GM12878 (cell line): ENCODE measurements around the gene GLA. TPM values are rescaled to one million over a fixed set of nuclear protein-coding genes. Genes with fewer than 3 reads are reported as not detected.

ENCODE experiments used
- ATAC-seq: fragments of 200-7000 bp; cut with Tn5 transposase; 3 replicates; pipeline ENCODE4 v1.9.1; 2020; ENCODE audit warnings: mild to moderate bottlenecking, moderate library complexity
- BruUV-seq: library from RNA; stranded (reverse); fragments of 400-500 nt; replicated peaks from 2 replicates; lab custom pipeline; 2021; lab: Mats Ljungman, UMichigan
- CTCF ChIA-PET: fragments of 300-600 bp; sonication (Branson Sonifier 250); formaldehyde crosslinking; extraction: SDS; loops from one replicate; lab custom pipeline; 2021; ENCODE audit warnings: inconsistent platforms; lab: Yijun Ruan, JAX
- POLR2A ChIA-PET: fragments of 350-600 bp; formaldehyde crosslinking; extraction: SDS; loops from one replicate; lab custom pipeline; 2021; ENCODE audit warnings: inconsistent platforms; lab: Charles Lee
- RAD21 ChIA-PET: fragments of 300-600 bp; sonication (Branson Sonifier 250); formaldehyde crosslinking; loops from one replicate; lab custom pipeline; 2023; ENCODE audit warnings: antibody characterized with exemption; ENCODE audit not compliant: unreplicated experiment; lab: Charles Lee
- SMC1A ChIA-PET: fragments of 300-600 bp; sonication (Branson Sonifier 250); formaldehyde crosslinking; loops from one replicate; lab custom pipeline; 2023; ENCODE audit not compliant: unreplicated experiment, uncharacterized antibody; lab: Charles Lee
- DNase-seq: peaks from one replicate; pipeline ENCODE4 v3.0.0-alpha.2; 2011; ENCODE audit warnings: low read depth, low spot score
- FAIRE-seq: peaks from 3 replicates; lab custom pipeline; 2011; peaks lifted over from hg19 to GRCh38; lab: Jason Lieb, UNC
- H2AFZ ChIP-seq: 2 replicates; pipeline ENCODE4 v1.6.0; 2011; ENCODE audit warnings: low read depth, low read length, control low read depth; ENCODE audit not compliant: control insufficient read depth
- H3K27ac ChIP-seq: 2 replicates; pipeline ENCODE4 v1.5.1; 2011; ENCODE audit warnings: control low read depth; ENCODE audit not compliant: control insufficient read depth, insufficient read depth
- H3K27me3 ChIP-seq, 2 experiments: replicated peaks in 1 of 2; 2 replicates each; pipeline versions ENCODE4 v1.6.0 to v1.6.1; 2011; ENCODE audit warnings: low read length in 1 of 2; ENCODE audit not compliant: control insufficient read depth in 2 of 2, insufficient read depth in 2 of 2
- H3K36me3 ChIP-seq, 2 experiments: 2 replicates each; pipeline ENCODE4 v1.5.1; 2011; ENCODE audit warnings: low read length in 1 of 2; ENCODE audit not compliant: control insufficient read depth in 2 of 2, insufficient read depth in 2 of 2
- H3K4me1 ChIP-seq: 2 replicates; pipeline ENCODE4 v1.6.1; 2011; ENCODE audit warnings: mild to moderate bottlenecking, low read length, moderate library complexity, mixed read lengths; ENCODE audit not compliant: control insufficient read depth, insufficient read depth
- H3K4me2 ChIP-seq: 2 replicates; pipeline ENCODE4 v1.6.0; 2011; ENCODE audit warnings: control low read depth; ENCODE audit not compliant: control insufficient read depth, insufficient read depth
- H3K4me3 ChIP-seq: fragments of 200-600 bp; sonication (generic); 2 replicates; pipeline ENCODE4 v1.5.1; 2016
- H3K79me2 ChIP-seq: 2 replicates; pipeline ENCODE4 v1.6.0; 2011; ENCODE audit warnings: low read length; ENCODE audit not compliant: control insufficient read depth, insufficient read depth
- H3K9ac ChIP-seq: 2 replicates; pipeline ENCODE4 v1.8.0; 2011; ENCODE audit warnings: low read length, control low read depth, mixed read lengths; ENCODE audit not compliant: control insufficient read depth, insufficient read depth
- H3K9me3 ChIP-seq: replicated peaks from 3 replicates; pipeline ENCODE4 v1.5.1; 2011; ENCODE audit warnings: mild to moderate bottlenecking, low read length; ENCODE audit not compliant: control insufficient read depth, insufficient read depth
- H4K20me1 ChIP-seq: 2 replicates; pipeline ENCODE4 v1.6.0; 2011; ENCODE audit not compliant: control insufficient read depth, insufficient read depth
- ATF7 ChIP-seq: fragments of 450-650 bp; IDR thresholded peaks from 2 replicates; pipeline ENCODE4 v1.6.1; 2016; ENCODE audit warnings: low read depth, mild to moderate bottlenecking
- CBFB ChIP-seq: IDR thresholded peaks from 2 replicates; pipeline ENCODE4 v1.6.1; 2016; ENCODE audit warnings: antibody characterized with exemption, low read depth
- CTCF ChIP-seq, 3 experiments: IDR thresholded peaks in 2 of 3; conservative IDR thresholded peaks in 1 of 3; 2 replicates each; pipeline ENCODE4 v1.5.1; 2011; ENCODE audit warnings: low read depth in 3 of 3, low read length in 3 of 3, mild to moderate bottlenecking in 3 of 3, control low read depth in 2 of 3, moderate library complexity in 2 of 3, inconsistent platforms in 1 of 3, mixed read lengths in 1 of 3; ENCODE audit not compliant: control insufficient read depth in 2 of 3, insufficient read depth in 1 of 3; ENCODE audit errors: extremely low read depth in 1 of 3
- HDAC2 ChIP-seq: fragments of 200-600 bp; sonication (generic); IDR thresholded peaks from 2 replicates; pipeline ENCODE4 v1.6.1; 2017
- MTA3 ChIP-seq: IDR thresholded peaks from 2 replicates; pipeline ENCODE4 v1.6.1; 2012; ENCODE audit warnings: low read length, inconsistent platforms, borderline replicate concordance
- MYC ChIP-seq: IDR thresholded peaks from 2 replicates; pipeline ENCODE4 v1.6.1; 2011; ENCODE audit warnings: mild to moderate bottlenecking, low read length, moderate library complexity, inconsistent platforms; ENCODE audit not compliant: insufficient read depth, insufficient replicate concordance, insufficient read length, severe bottlenecking
- SMAD5 ChIP-seq: IDR thresholded peaks from 2 replicates; pipeline ENCODE4 v1.6.1; 2016; ENCODE audit warnings: antibody characterized with exemption, low read depth
- SPI1 ChIP-seq: IDR thresholded peaks from 2 replicates; pipeline ENCODE4 v1.6.1; 2011; ENCODE audit warnings: low read depth, mild to moderate bottlenecking, low read length, moderate library complexity, borderline replicate concordance; ENCODE audit not compliant: insufficient read depth
- STAT1 ChIP-seq: fragments of 450-650 bp; conservative IDR thresholded peaks from 2 replicates; pipeline ENCODE4 v1.6.1; 2014; ENCODE audit warnings: antibody characterized with exemption, mild to moderate bottlenecking
- WRNIP1 ChIP-seq: IDR thresholded peaks from 2 replicates; pipeline ENCODE4 v1.6.1; 2011; ENCODE audit warnings: low read depth, low read length, improper control_type of control experiment, borderline replicate concordance
- WGBS: methylation state at CpG from one replicate; pipeline ENCODE4 v1.1.6; 2016; ENCODE audit warnings: low lambda C conversion rate; ENCODE audit not compliant: insufficient replicate concordance, insufficient coverage; ENCODE audit errors: missing lambda C conversion rate; 5-methylcytosine and 5-hydroxymethylcytosine counted together
- in situ Hi-C: fragments of 300-500 bp; cut with MboI; formaldehyde crosslinking; loops from 9 replicates; pipeline ENCODE4 v1.14.3; 2018; ENCODE audit warnings: mixed read lengths
- intact Hi-C: fragments of 100-400 bp; cut with micrococcal nuclease; formaldehyde crosslinking; loops from one replicate; pipeline ENCODE4 v1.14.2; 2022; ENCODE audit not compliant: unreplicated experiment
- polyA plus RNA-seq, 11 experiments: library from polyadenylated mRNA; depleted of rRNA in 4 of 11; unstranded in 6 of 11; stranded (reverse) in 5 of 11; fragments of >200 nt; fragmentation: Nextera tagmentation in 4 of 11; fragmentation: Illumina TruSeq in 1 of 11; extraction: Ambion mirVana in 4 of 11; extraction: Trizol in 1 of 11; gene quantifications; 1 replicate in 1 of 11; 2 replicates in 10 of 11; pipeline versions ENCODE4 v1.2.1 to v1.2.3, GENCODE V29; 2011 to 2016; ENCODE audit warnings: inconsistent platforms in 2 of 11, missing spikeins in 2 of 11, low read depth in 1 of 11
- total RNA-seq, 4 experiments: library from RNA; depleted of rRNA in 3 of 4; stranded (reverse); fragments of >200 nt in 3 of 4; fragmentation: Illumina TruSeq in 1 of 4; extraction: Trizol in 1 of 4; gene quantifications; 2 replicates each; pipeline versions ENCODE4 v1.2.1 to v1.2.3, GENCODE V29; 2013 to 2021
- TF ChIP-seq, protein P1 (sequence below): fragments of 450-650 bp; conservative IDR thresholded peaks from 2 replicates; pipeline ENCODE4 v1.6.1; 2017; ENCODE audit warnings: mild to moderate bottlenecking, moderate library complexity
- TF ChIP-seq, protein P2 (sequence below): IDR thresholded peaks from 2 replicates; pipeline ENCODE4 v1.6.1; 2012; ENCODE audit warnings: low read depth, low read length, improper control_type of control experiment
- TF ChIP-seq, protein P3 (sequence below): fragments of 450-650 bp; formaldehyde crosslinking; IDR thresholded peaks from 2 replicates; pipeline ENCODE4 v1.5.0; 2022; ENCODE audit warnings: mild to moderate bottlenecking, missing genetic modification characterization

Gene GLA
- total and polyA plus RNA-seq, 10 of the 15 experiments (the other 5 are each of a cell fraction or from before 2014, with no cell fraction given): 23.8 to 66.4 (median 29.1) TPM

- peak within 1 kb of the TSS; percentile 81 for H3K27ac ChIP-seq
- H2AFZ ChIP-seq: peak within 1 kb of the TSS; percentile 44
- no peak for FAIRE-seq
- H3K79me2 ChIP-seq: peaks cover 44% of the 10 kb centered on the region
- ChIA-PET RAD21 (interaction anchor here (1.0 to 1.3 kb wide), 4 partner anchors 8 to 27 kb away, joined by 3 to 4 read pairs (median 4); no protein-coding TSS in a partner anchor), SMC1A (interaction anchor here (0.6 to 1.1 kb wide), 2 partner anchors 8 to 30 kb away, joined by 3 read pairs; no protein-coding TSS in a partner anchor), POLR2A (interaction anchor here (0.7 to 1.7 kb wide), 5 partner anchors 9 to 556 kb away, joined by 3 read pairs; no protein-coding TSS in a partner anchor), CTCF (interaction anchor here (0.6 to 1.5 kb wide), 3 partner anchors 11 to 30 kb away, joined by 3 to 4 read pairs (median 4); no protein-coding TSS in a partner anchor)
- peak within 1 kb of the TSS; percentile 66 for H3K9ac ChIP-seq
- peak within 1 kb of the TSS; percentile 71 for H3K4me3 ChIP-seq
- peak; percentile 68 for DNase-seq
- peak; percentile 72 for ATAC-seq
- no peaks in the 10 kb centered on the region for H3K36me3 ChIP-seq
- intact Hi-C loops: loop anchor here (5.0 kb wide), 1 partner anchor 39 kb away; the partner anchor contains the start of gene TIMM8A
- no peaks in the 10 kb centered on the region for H3K4me1 ChIP-seq
- no peaks in the 10 kb centered on the region for H3K27me3 ChIP-seq
- H3K4me2 ChIP-seq: peak within 1 kb of the TSS; percentile 82
- 12% methylated on average over 9 of the region's 9 CpGs for WGBS
- H3K9me3 ChIP-seq: no peaks in the 10 kb centered on the region
- no peaks in the 10 kb centered on the region for H4K20me1 ChIP-seq
- no TSS peak for BruUV-seq
- in situ Hi-C loops: no loop called here
- peak; percentile 39; the same call in 1 of the 2 replicates for TF ChIP-seq SMAD5
- no peak for TF ChIP-seq WRNIP1
- 0 out of 2 replicates have a peak, but pooled peaks have one; percentile 19 for TF ChIP-seq ATF7
- TF ChIP-seq MTA3: no peak; the same call in 1 of the 2 replicates
- TF ChIP-seq MYC: no peak
- no peak for TF ChIP-seq HDAC2
- TF ChIP-seq SPI1: peak; percentile 96
- TF ChIP-seq, protein P1, sequence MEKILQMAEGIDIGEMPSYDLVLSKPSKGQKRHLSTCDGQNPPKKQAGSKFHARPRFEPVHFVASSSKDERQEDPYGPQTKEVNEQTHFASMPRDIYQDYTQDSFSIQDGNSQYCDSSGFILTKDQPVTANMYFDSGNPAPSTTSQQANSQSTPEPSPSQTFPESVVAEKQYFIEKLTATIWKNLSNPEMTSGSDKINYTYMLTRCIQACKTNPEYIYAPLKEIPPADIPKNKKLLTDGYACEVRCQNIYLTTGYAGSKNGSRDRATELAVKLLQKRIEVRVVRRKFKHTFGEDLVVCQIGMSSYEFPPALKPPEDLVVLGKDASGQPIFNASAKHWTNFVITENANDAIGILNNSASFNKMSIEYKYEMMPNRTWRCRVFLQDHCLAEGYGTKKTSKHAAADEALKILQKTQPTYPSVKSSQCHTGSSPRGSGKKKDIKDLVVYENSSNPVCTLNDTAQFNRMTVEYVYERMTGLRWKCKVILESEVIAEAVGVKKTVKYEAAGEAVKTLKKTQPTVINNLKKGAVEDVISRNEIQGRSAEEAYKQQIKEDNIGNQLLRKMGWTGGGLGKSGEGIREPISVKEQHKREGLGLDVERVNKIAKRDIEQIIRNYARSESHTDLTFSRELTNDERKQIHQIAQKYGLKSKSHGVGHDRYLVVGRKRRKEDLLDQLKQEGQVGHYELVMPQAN: no peak
- TF ChIP-seq, protein P2, sequence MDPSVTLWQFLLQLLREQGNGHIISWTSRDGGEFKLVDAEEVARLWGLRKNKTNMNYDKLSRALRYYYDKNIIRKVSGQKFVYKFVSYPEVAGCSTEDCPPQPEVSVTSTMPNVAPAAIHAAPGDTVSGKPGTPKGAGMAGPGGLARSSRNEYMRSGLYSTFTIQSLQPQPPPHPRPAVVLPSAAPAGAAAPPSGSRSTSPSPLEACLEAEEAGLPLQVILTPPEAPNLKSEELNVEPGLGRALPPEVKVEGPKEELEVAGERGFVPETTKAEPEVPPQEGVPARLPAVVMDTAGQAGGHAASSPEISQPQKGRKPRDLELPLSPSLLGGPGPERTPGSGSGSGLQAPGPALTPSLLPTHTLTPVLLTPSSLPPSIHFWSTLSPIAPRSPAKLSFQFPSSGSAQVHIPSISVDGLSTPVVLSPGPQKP: no peak
- TF ChIP-seq STAT1: peak; percentile 69; the same call in 1 of the 2 replicates
- TF ChIP-seq CTCF (IDR thresholded peaks at IDR 0.05 in 2 of 3, conservative IDR thresholded peaks at IDR 0.05 in 1 of 3; ENCODE audit: control insufficient read depth in 2 of 3, extremely low read depth in 1 of 3, insufficient read depth in 1 of 3, low read depth in 3 of 3, low read length in 3 of 3): no peak
- TF ChIP-seq, protein P3, sequence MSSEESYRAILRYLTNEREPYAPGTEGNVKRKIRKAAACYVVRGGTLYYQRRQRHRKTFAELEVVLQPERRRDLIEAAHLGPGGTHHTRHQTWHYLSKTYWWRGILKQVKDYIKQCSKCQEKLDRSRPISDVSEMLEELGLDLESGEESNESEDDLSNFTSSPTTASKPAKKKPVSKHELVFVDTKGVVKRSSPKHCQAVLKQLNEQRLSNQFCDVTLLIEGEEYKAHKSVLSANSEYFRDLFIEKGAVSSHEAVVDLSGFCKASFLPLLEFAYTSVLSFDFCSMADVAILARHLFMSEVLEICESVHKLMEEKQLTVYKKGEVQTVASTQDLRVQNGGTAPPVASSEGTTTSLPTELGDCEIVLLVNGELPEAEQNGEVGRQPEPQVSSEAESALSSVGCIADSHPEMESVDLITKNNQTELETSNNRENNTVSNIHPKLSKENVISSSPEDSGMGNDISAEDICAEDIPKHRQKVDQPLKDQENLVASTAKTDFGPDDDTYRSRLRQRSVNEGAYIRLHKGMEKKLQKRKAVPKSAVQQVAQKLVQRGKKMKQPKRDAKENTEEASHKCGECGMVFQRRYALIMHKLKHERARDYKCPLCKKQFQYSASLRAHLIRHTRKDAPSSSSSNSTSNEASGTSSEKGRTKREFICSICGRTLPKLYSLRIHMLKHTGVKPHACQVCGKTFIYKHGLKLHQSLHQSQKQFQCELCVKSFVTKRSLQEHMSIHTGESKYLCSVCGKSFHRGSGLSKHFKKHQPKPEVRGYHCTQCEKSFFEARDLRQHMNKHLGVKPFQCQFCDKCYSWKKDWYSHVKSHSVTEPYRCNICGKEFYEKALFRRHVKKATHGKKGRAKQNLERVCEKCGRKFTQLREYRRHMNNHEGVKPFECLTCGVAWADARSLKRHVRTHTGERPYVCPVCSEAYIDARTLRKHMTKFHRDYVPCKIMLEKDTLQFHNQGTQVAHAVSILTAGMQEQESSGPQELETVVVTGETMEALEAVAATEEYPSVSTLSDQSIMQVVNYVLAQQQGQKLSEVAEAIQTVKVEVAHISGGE (CRISPR knock-in tag): no peak
- TF ChIP-seq CBFB: peak; percentile 47
Observed at GRCh38 chrX:101385795-101386541, 21.8 kb downstream of the GLA start, which contains the start of gene BTK. Gene BTK (minus strand): TSS chrX:101386191. CDS start chrX:101375284, 10,907 bp downstream.
